HUES6 (cell line): Measurements from ENCODE around the gene FASTKD3.

Experiments
- H3K27ac ChIP-seq: 2 replicates; pipeline ENCODE4 v1.7.0; 2013; ENCODE audit warnings: low read depth, mild to moderate bottlenecking, low read length, inconsistent platforms
- H3K27me3 ChIP-seq: 2 replicates; pipeline ENCODE4 v1.6.1; 2013; ENCODE audit warnings: low read length; ENCODE audit not compliant: control insufficient read depth, insufficient read depth
- H3K36me3 ChIP-seq: 2 replicates; pipeline ENCODE4 v1.6.1; 2013; ENCODE audit warnings: low read length; ENCODE audit not compliant: control insufficient read depth, insufficient read depth
- H3K4me1 ChIP-seq: 2 replicates; pipeline ENCODE4 v1.6.1; 2013; ENCODE audit warnings: low read length; ENCODE audit not compliant: control insufficient read depth, insufficient read depth
- H3K4me3 ChIP-seq: 2 replicates; pipeline ENCODE4 v1.5.1; 2013; ENCODE audit warnings: low read depth, low read length
- H3K9ac ChIP-seq: one replicate; pipeline ENCODE4 v1.6.1; 2013; ENCODE audit warnings: mild to moderate bottlenecking, low read length
- H3K9me3 ChIP-seq: 2 replicates; pipeline ENCODE4 v1.6.1; 2013; ENCODE audit warnings: low read depth, low read length; ENCODE audit not compliant: control insufficient read depth, insufficient read depth

The FASTKD3 gene

GRCh38 chr5:7848296-7848695 lies 20.5 kb downstream of the FASTKD3 start:
- Histone ChIP-seq H3K4me1 (peaks cover 6% of the 10 kb centered on the region; the same call in 1 of the 2 replicates), H3K27me3 (peaks cover 34% of the 10 kb centered on the region), H3K36me3 (no peaks in the 10 kb centered on the region), H3K27ac (no peak overlapping the region), H3K9me3 (no peaks in the 10 kb centered on the region), H3K4me3 (no peak overlapping the region), H3K9ac (no peak overlapping the region)

DNA sequence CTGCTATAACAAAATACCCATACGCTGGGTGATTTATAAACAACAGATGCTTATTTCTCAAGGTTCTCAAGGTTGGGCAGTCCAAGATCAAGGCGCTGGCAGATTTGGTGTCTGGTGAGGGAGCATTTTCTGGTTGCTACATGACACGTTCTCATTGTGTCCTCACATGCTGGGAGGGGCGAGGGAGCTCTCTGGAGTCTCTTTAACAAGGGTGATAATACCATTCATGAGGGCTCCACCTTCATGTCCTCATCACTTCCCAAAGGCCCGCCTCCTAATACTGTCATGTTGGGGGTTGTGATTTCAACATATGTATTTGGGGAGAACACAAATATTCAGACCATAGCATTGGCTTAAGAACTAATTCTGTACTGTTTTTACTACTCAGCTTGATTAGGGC lies 22.5 kb downstream of the FASTKD3 start:
- H3K4me3 ChIP-seq, result no peak overlapping the region
- H3K27ac ChIP-seq, result no peak overlapping the region
- peaks cover 26% of the 10 kb centered on the region for H3K27me3 ChIP-seq

DNA sequence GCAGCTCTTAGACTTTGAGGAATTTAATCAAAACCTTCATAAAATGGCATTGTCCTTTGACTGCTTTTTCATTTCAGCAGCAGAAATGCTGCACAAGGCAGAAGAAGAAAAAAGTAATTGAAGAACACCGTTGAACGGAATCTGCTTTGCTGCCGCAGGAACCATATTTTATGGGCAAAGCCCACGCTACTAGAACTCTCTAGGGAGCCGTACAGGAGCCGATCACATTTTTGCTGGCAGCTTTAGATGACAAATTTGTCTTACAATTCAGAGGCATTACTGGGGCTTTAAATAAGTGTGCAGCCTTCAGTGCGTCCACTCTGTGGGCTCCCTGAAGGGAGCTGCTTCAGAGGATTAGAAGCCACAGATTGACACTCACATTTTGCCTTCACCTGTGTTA lies 23.3 kb downstream of the FASTKD3 start:
- H3K4me1 ChIP-seq, result peaks cover 6% of the 10 kb centered on the region; the same call in 1 of the 2 replicates
- no peaks in the 10 kb centered on the region for H3K9me3 ChIP-seq
- H3K9ac ChIP-seq, result no peak overlapping the region
- no peaks in the 10 kb centered on the region for H3K36me3 ChIP-seq
- H3K27ac ChIP-seq, result no peak overlapping the region
- peaks cover 24% of the 10 kb centered on the region for H3K27me3 ChIP-seq
- no peak overlapping the region for H3K4me3 ChIP-seq

More for the DNA sequence above, 22.5 kb downstream of the FASTKD3 start:
- H3K9ac ChIP-seq, result no peak overlapping the region
- H3K36me3 ChIP-seq, result no peaks in the 10 kb centered on the region
- peaks cover 6% of the 10 kb centered on the region; the same call in 1 of the 2 replicates for H3K4me1 ChIP-seq
- H3K9me3 ChIP-seq, result no peaks in the 10 kb centered on the region

DNA sequence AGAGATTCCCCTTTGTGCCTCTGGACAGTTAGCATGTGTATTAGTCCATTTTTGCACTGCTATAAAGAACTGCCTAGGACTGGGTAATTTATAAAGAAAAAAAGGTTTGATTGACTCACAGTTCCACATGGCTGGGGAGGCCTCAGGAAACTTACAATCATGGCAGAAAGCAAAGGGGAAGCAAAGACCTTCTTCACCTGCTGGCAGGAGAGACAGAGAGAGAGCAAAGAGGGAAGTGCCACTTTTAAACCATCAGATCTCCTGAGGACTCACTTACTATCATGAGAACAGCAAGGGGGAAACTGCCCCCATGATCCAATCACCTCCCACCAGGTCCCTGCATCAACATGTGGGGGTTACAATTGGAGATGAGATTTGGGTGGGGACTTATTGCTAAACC lies 23.9 kb downstream of the FASTKD3 start:
- Histone ChIP-seq H3K4me1 (peaks cover 6% of the 10 kb centered on the region; the same call in 1 of the 2 replicates), H3K9ac (no peak overlapping the region), H3K27ac (no peak overlapping the region), H3K4me3 (no peak overlapping the region), H3K36me3 (no peaks in the 10 kb centered on the region), H3K9me3 (no peaks in the 10 kb centered on the region), H3K27me3 (peaks cover 24% of the 10 kb centered on the region)

DNA sequence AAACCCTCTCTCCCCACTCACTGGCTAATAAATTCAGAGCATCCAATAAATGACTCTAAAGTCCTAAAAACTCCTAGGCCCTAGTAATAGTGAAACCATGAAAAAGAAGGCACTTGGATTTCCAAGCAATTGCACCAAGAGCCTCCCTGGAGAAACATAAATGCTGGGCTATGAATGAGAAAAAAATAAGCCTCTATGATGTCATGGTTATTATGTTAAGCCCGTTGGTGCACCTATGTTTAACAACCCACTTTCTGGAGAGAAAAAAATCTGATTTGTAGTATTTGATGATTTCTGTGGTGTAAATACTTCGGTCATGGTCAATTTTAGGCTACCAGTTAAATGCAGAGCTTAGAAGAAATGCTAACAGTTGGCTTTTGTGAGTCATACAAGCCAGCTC lies 26.3 kb downstream of the FASTKD3 start:
- no peak overlapping the region for H3K4me3 ChIP-seq
- no peaks in the 10 kb centered on the region for H3K36me3 ChIP-seq
- H3K27me3 ChIP-seq, result peaks cover 7% of the 10 kb centered on the region
- H3K9ac ChIP-seq, result no peak overlapping the region
- no peaks in the 10 kb centered on the region for H3K4me1 ChIP-seq
- H3K27ac ChIP-seq, result no peak overlapping the region
- H3K9me3 ChIP-seq, result no peaks in the 10 kb centered on the region

DNA sequence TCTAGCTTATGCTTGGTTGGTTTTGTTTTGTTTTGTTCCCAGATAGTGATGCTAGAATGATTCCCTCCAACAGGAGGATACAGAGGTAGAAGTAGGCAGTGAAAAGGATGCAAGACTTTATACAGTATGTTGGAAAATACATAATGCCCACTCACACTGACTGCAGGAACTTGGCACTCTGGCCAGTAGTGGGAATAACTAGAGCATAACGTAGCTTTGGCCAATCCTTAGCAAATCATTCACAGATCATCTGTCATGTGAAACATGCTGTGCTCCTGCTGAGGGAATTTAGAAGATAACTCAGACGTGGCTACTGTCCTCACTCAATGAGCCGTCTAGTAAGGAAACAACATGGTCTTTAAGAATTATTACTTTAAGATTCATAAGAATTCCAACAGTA lies 31.4 kb downstream of the FASTKD3 start:
- H3K36me3 ChIP-seq, result no peaks in the 10 kb centered on the region
- H3K4me1 ChIP-seq, result no peaks in the 10 kb centered on the region
- no peak overlapping the region for H3K9ac ChIP-seq
- H3K4me3 ChIP-seq, result no peak overlapping the region
- H3K27ac ChIP-seq, result no peak overlapping the region
- no peaks in the 10 kb centered on the region for H3K9me3 ChIP-seq
- no peaks in the 10 kb centered on the region for H3K27me3 ChIP-seq

GRCh38 chr5:7834982-7835381 lies 33.8 kb downstream of the FASTKD3 start:
- Histone ChIP-seq H3K9me3 (no peaks in the 10 kb centered on the region), H3K9ac (no peak overlapping the region), H3K4me3 (no peak overlapping the region), H3K36me3 (no peaks in the 10 kb centered on the region), H3K27ac (no peak overlapping the region), H3K27me3 (no peaks in the 10 kb centered on the region), H3K4me1 (no peaks in the 10 kb centered on the region)

DNA sequence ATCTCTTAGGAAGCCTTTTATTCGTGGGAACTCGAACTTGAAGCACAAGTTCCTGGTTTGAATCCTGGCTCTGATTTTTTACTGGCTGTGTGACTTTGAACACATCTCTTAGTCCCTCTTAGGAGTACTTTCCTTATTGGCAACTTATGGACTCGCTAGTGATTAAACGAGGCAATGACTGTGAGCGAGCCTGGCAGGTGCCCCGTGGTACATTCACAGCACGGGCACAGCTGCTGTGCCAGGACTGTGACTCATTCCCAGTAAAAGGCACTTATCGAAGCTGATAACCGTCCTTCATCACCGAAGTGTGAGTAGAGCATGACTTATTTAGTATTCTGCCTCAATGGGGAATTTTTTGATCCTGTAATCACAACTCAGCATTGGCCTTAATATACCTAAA lies 40.6 kb downstream of the FASTKD3 start:
- no peaks in the 10 kb centered on the region for H3K9me3 ChIP-seq
- H3K4me3 ChIP-seq, result no peak overlapping the region
- H3K9ac ChIP-seq, result no peak overlapping the region
- no peaks in the 10 kb centered on the region for H3K4me1 ChIP-seq
- H3K36me3 ChIP-seq, result peaks cover 18% of the 10 kb centered on the region
- H3K27me3 ChIP-seq, result no peaks in the 10 kb centered on the region
- no peak overlapping the region for H3K27ac ChIP-seq

DNA sequence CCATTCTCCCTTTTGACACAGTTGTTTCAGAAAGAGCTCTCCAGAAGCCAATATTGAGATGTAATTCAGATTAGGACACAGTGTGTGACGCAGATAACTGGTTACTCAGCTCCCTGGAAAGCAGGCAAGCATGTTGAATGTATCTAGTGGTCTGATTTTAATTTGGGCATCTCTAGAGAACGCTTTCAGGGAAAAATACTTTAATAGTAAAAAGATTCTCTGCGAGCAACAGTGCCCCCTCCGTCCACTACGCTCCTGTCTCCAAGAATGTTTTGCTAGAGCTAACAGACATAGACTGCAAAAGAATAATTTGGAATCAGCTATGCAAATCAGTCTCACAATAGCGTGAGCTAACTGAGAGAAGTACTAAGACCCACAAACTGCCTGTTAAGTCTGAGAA lies 41.2 kb downstream of the FASTKD3 start:
- Histone ChIP-seq H3K36me3 (peaks cover 24% of the 10 kb centered on the region), H3K4me3 (no peak overlapping the region), H3K9ac (no peak overlapping the region), H3K27me3 (no peaks in the 10 kb centered on the region), H3K27ac (no peak overlapping the region), H3K9me3 (no peaks in the 10 kb centered on the region), H3K4me1 (no peaks in the 10 kb centered on the region)

DNA sequence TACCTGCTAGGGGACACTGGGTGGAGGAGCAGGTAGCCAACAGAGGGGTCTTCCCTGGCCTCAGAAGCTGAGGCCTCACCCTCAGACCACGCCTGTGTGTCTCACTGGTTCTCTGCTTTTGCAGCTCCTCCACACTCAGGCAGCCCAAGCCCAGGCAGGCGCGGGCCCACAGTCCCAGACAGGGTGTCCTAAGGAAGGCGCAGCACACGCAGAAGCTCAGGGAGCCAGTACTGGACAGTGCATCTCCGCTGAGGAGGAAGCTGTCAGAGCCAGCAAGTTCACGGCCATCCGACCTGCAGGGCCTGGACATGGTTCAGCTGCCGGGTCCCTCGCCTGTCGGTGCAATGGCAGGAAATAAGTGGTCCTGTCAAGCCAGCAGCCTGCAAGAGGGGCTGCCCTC lies 43.2 kb downstream of the FASTKD3 start:
- no peaks in the 10 kb centered on the region for H3K27me3 ChIP-seq
- H3K9ac ChIP-seq, result no peak overlapping the region
- H3K4me3 ChIP-seq, result no peak overlapping the region
- H3K4me1 ChIP-seq, result no peaks in the 10 kb centered on the region
- no peaks in the 10 kb centered on the region for H3K9me3 ChIP-seq
- H3K36me3 ChIP-seq, result peaks cover 36% of the 10 kb centered on the region
- H3K27ac ChIP-seq, result no peak overlapping the region

DNA sequence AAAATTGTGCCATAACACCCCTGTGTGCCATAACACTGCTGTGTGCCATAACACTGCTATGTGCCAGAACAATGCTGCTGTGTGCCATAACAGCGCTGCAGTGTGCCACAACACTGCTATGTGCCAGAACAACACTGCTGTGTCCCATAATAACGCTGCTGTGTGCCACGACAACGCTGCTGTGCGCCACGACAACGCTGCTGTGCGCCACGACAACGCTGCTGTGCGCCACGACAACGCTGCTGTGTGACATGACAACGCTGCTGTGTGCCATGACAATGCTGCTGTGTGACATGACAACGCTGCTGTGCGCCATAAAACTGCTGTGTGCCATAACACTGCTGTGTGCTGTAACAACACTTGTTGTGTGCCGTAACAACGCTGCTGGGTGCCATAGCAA lies 43.8 kb downstream of the FASTKD3 start:
- Histone ChIP-seq H3K27ac (no peak overlapping the region), H3K9me3 (no peaks in the 10 kb centered on the region), H3K27me3 (no peaks in the 10 kb centered on the region), H3K4me3 (no peak overlapping the region), H3K4me1 (no peaks in the 10 kb centered on the region), H3K9ac (no peak overlapping the region), H3K36me3 (peaks cover 36% of the 10 kb centered on the region)

DNA sequence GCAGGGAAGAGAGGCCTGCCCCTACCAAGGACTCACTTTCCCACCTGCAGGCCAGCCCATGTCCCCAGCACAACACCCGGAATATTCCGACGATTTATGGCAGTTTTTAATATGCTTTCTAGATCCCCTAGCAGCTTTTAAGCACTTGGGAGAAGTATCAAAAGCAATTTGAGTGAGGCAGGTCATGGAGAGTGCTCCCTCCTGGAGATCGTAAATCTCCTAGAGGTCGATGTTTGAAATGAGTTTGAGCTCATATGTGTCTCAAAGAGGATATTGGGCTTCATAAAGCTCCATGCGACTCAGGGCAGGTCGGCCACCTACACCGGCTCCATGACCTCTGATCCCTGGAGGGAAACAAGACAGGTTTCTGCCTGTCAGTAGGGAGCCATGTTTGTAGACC lies 45.2 kb downstream of the FASTKD3 start:
- H3K36me3 ChIP-seq, result peaks cover 50% of the 10 kb centered on the region
- no peaks in the 10 kb centered on the region for H3K27me3 ChIP-seq
- H3K9me3 ChIP-seq, result no peaks in the 10 kb centered on the region
- H3K4me3 ChIP-seq, result no peak overlapping the region
- H3K4me1 ChIP-seq, result no peaks in the 10 kb centered on the region
- no peak overlapping the region for H3K9ac ChIP-seq
- no peak overlapping the region for H3K27ac ChIP-seq
